IPS-20b (cell line): ENCODE measurements around the gene TMEM132A.
A peak's percentile ranks its signal among the peaks of the same experiment; 100 is the strongest.

Experiments used
- H3K27ac ChIP-seq: one replicate; pipeline ENCODE4 v1.5.1; 2013; ENCODE audit warnings: low read length
- H3K27me3 ChIP-seq: 2 replicates; pipeline ENCODE4 v1.6.1; 2013; ENCODE audit warnings: mild to moderate bottlenecking, low read length, inconsistent platforms; ENCODE audit not compliant: insufficient read depth
- H3K36me3 ChIP-seq: 2 replicates; pipeline ENCODE4 v1.6.1; 2013; ENCODE audit warnings: low read depth, mild to moderate bottlenecking, inconsistent platforms, low read length, moderate library complexity; ENCODE audit not compliant: insufficient read depth
- H3K4me1 ChIP-seq: 2 replicates; pipeline ENCODE4 v1.6.1; 2013; ENCODE audit warnings: mild to moderate bottlenecking, control low read depth, inconsistent platforms, low read length, moderate library complexity; ENCODE audit not compliant: insufficient read depth
- H3K4me3 ChIP-seq: 2 replicates; pipeline ENCODE4 v1.5.1; 2013; ENCODE audit warnings: mild to moderate bottlenecking, low read length, inconsistent platforms
- H3K9ac ChIP-seq: 2 replicates; pipeline ENCODE4 v1.6.1; 2013; ENCODE audit warnings: low read depth, mild to moderate bottlenecking, inconsistent platforms, low read length, moderate library complexity
- H3K9me3 ChIP-seq: 2 replicates; pipeline ENCODE4 v1.6.1; 2013; ENCODE audit warnings: mild to moderate bottlenecking, low read depth, low read length, inconsistent platforms; ENCODE audit not compliant: insufficient read depth

Gene TMEM132A

GRCh38 chr11:60915248-60915914, 8.9 kb upstream of the TMEM132A start:
- peak overlapping the region; percentile 80; the same call in 1 of the 2 replicates for H3K9ac ChIP-seq
- peaks cover 23% of the 10 kb centered on the region for H3K27me3 ChIP-seq
- H3K27ac ChIP-seq = no peak overlapping the region
- peaks cover 20% of the 10 kb centered on the region for H3K4me1 ChIP-seq
- H3K36me3 ChIP-seq = peaks cover 12% of the 10 kb centered on the region
- peak overlapping the region; percentile 68 for H3K4me3 ChIP-seq
- H3K9me3 ChIP-seq = no peaks in the 10 kb centered on the region

GRCh38 chr11:60916669-60917206, 7.5 kb upstream of the TMEM132A start:
- H3K9me3 ChIP-seq = no peaks in the 10 kb centered on the region
- H3K4me3 ChIP-seq = no peak overlapping the region
- no peak overlapping the region for H3K27ac ChIP-seq
- peaks cover 26% of the 10 kb centered on the region for H3K36me3 ChIP-seq
- H3K4me1 ChIP-seq = peaks cover 20% of the 10 kb centered on the region
- peak overlapping the region; percentile 20; the same call in 1 of the 2 replicates for H3K9ac ChIP-seq
- peaks cover 13% of the 10 kb centered on the region for H3K27me3 ChIP-seq

- Histone ChIP-seq H3K4me1 (peaks cover 20% of the 10 kb centered on the region), H3K27ac (no peak overlapping the region), H3K9me3 (no peaks in the 10 kb centered on the region), H3K27me3 (peaks cover 7% of the 10 kb centered on the region; the same call in 1 of the 2 replicates), H3K4me3 (no peak overlapping the region), H3K36me3 (peaks cover 28% of the 10 kb centered on the region), H3K9ac (no peak overlapping the region)
Observed at GRCh38 chr11:60917267-60917666, 7.0 kb upstream of the TMEM132A start.

GRCh38 chr11:60918251-60918938, 5.9 kb upstream of the TMEM132A start:
- Histone ChIP-seq H3K27ac (no peak overlapping the region), H3K4me1 (peaks cover 15% of the 10 kb centered on the region), H3K36me3 (peaks cover 28% of the 10 kb centered on the region), H3K4me3 (no peak overlapping the region), H3K9ac (no peak overlapping the region), H3K9me3 (no peaks in the 10 kb centered on the region), H3K27me3 (peaks cover 5% of the 10 kb centered on the region; the same call in 1 of the 2 replicates)

- Histone ChIP-seq H3K27me3 (peaks cover 5% of the 10 kb centered on the region; the same call in 1 of the 2 replicates), H3K4me3 (no peak overlapping the region), H3K4me1 (peaks cover 14% of the 10 kb centered on the region), H3K36me3 (peaks cover 28% of the 10 kb centered on the region), H3K9me3 (no peaks in the 10 kb centered on the region), H3K27ac (no peak overlapping the region), H3K9ac (no peak overlapping the region)
Observed at GRCh38 chr11:60918939-60919265, 5.4 kb upstream of the TMEM132A start.

GRCh38 chr11:60919320-60919719, 4.9 kb upstream of the TMEM132A start:
- H3K4me3 ChIP-seq = no peak overlapping the region
- no peak overlapping the region for H3K27ac ChIP-seq
- peaks cover 28% of the 10 kb centered on the region for H3K36me3 ChIP-seq
- peaks cover 17% of the 10 kb centered on the region for H3K4me1 ChIP-seq
- H3K27me3 ChIP-seq = peaks cover 5% of the 10 kb centered on the region; the same call in 1 of the 2 replicates
- H3K9ac ChIP-seq = no peak overlapping the region
- H3K9me3 ChIP-seq = no peaks in the 10 kb centered on the region

GRCh38 chr11:60919956-60920355, 4.3 kb upstream of the TMEM132A start:
- Histone ChIP-seq H3K27me3 (peaks cover 3% of the 10 kb centered on the region; the same call in 1 of the 2 replicates), H3K9me3 (no peaks in the 10 kb centered on the region), H3K9ac (no peak overlapping the region), H3K4me1 (peaks cover 16% of the 10 kb centered on the region), H3K27ac (no peak overlapping the region), H3K4me3 (no peak overlapping the region), H3K36me3 (peaks cover 28% of the 10 kb centered on the region)

GRCh38 chr11:60921259-60921658, 3.0 kb upstream of the TMEM132A start:
- no peaks in the 10 kb centered on the region for H3K27me3 ChIP-seq
- no peak overlapping the region for H3K4me3 ChIP-seq
- H3K9ac ChIP-seq = no peak overlapping the region
- no peaks in the 10 kb centered on the region for H3K9me3 ChIP-seq
- H3K27ac ChIP-seq = no peak overlapping the region
- peaks cover 8% of the 10 kb centered on the region for H3K4me1 ChIP-seq
- H3K36me3 ChIP-seq = peaks cover 28% of the 10 kb centered on the region

- H3K36me3 ChIP-seq = peaks cover 32% of the 10 kb centered on the region
- no peak overlapping the region for H3K9ac ChIP-seq
- H3K4me1 ChIP-seq = peaks cover 2% of the 10 kb centered on the region; the same call in 1 of the 2 replicates
- no peak overlapping the region for H3K4me3 ChIP-seq
- H3K27me3 ChIP-seq = no peaks in the 10 kb centered on the region
- no peaks in the 10 kb centered on the region for H3K9me3 ChIP-seq
- H3K27ac ChIP-seq = no peak overlapping the region
Observed at GRCh38 chr11:60921777-60922335, 2.4 kb upstream of the TMEM132A start.

- H3K9me3 ChIP-seq = no peaks in the 10 kb centered on the region
- H3K4me1 ChIP-seq = peaks cover 2% of the 10 kb centered on the region; the same call in 1 of the 2 replicates
- no peak overlapping the region for H3K9ac ChIP-seq
- H3K27ac ChIP-seq = no peak overlapping the region
- H3K27me3 ChIP-seq = no peaks in the 10 kb centered on the region
- peaks cover 43% of the 10 kb centered on the region for H3K36me3 ChIP-seq
- no peak overlapping the region for H3K4me3 ChIP-seq
Observed at GRCh38 chr11:60922906-60923305, 1.4 kb upstream of the TMEM132A start.

- peaks cover 47% of the 10 kb centered on the region for H3K36me3 ChIP-seq
- no peaks in the 10 kb centered on the region for H3K27me3 ChIP-seq
- no peaks in the 10 kb centered on the region for H3K9me3 ChIP-seq
- H3K4me3 ChIP-seq = no peak overlapping the region
- no peak overlapping the region for H3K9ac ChIP-seq
- no peak overlapping the region for H3K27ac ChIP-seq
- H3K4me1 ChIP-seq = peaks cover 2% of the 10 kb centered on the region; the same call in 1 of the 2 replicates
Observed at GRCh38 chr11:60923326-60923725, 934 bp upstream of the TMEM132A start.
